DND-41 (cell line): ENCODE data around the gene STK24.

Source experiments
- ATAC-seq: fragments of 200-7000 bp; cut with Tn5 transposase; 3 replicates; pipeline ENCODE4 v1.9.1; 2021; ENCODE audit warnings: low read depth; ENCODE audit not compliant: insufficient read depth
- DNase-seq: peaks from one replicate; pipeline ENCODE4 v3.0.0-alpha.2; 2020
- H2AFZ ChIP-seq: 2 replicates; pipeline ENCODE4 v1.6.0; 2012; ENCODE audit warnings: low read depth, low read length
- H3K27ac ChIP-seq: 2 replicates; pipeline ENCODE4 v1.5.1; 2012; ENCODE audit warnings: low read length, inconsistent platforms
- H3K27me3 ChIP-seq: fragments of 200-600 bp; sonication (generic); 2 replicates; pipeline ENCODE4 v1.6.0; 2012; ENCODE audit warnings: low read length, mild to moderate bottlenecking, inconsistent platforms; ENCODE audit not compliant: insufficient read depth, poor library complexity
- H3K36me3 ChIP-seq: 2 replicates; pipeline ENCODE4 v1.5.1; 2012; ENCODE audit warnings: low read length, inconsistent platforms; ENCODE audit not compliant: insufficient read depth
- H3K4me1 ChIP-seq: 2 replicates; pipeline ENCODE4 v1.5.1; 2012; ENCODE audit warnings: mild to moderate bottlenecking, low read length; ENCODE audit not compliant: insufficient read depth
- H3K4me2 ChIP-seq: 2 replicates; pipeline ENCODE4 v1.6.0; 2012; ENCODE audit warnings: mild to moderate bottlenecking, moderate library complexity, low read length, inconsistent platforms; ENCODE audit not compliant: insufficient read depth
- H3K4me3 ChIP-seq, 2 experiments: fragments of 200-600 bp in 1 of 2; shearing (Covaris generic) in 1 of 2; 2 replicates each; pipeline ENCODE4 v1.5.1; 2012 to 2016; ENCODE audit warnings: inconsistent platforms in 2 of 2, low read length in 2 of 2, mild to moderate bottlenecking in 2 of 2, low read depth in 1 of 2, moderate library complexity in 1 of 2
- H3K79me2 ChIP-seq: 2 replicates; pipeline ENCODE4 v1.6.0; 2012; ENCODE audit warnings: low read length, inconsistent platforms; ENCODE audit not compliant: insufficient read depth
- H3K9ac ChIP-seq: 2 replicates; pipeline ENCODE4 v1.6.0; 2012; ENCODE audit warnings: low read depth, mild to moderate bottlenecking, inconsistent platforms, low read length, moderate library complexity
- H3K9me3 ChIP-seq: 2 replicates; pipeline ENCODE4 v1.5.1; 2012; ENCODE audit warnings: low read length, moderate library complexity, mild to moderate bottlenecking, inconsistent platforms; ENCODE audit not compliant: insufficient read depth, severe bottlenecking
- H4K20me1 ChIP-seq: 2 replicates; pipeline ENCODE4 v1.6.0; 2012; ENCODE audit warnings: low read length; ENCODE audit not compliant: insufficient read depth
- EZH2 ChIP-seq: IDR thresholded peaks from 3 replicates; pipeline ENCODE4 v1.6.1; 2012; ENCODE audit warnings: borderline replicate concordance, low read depth, mild to moderate bottlenecking, moderate library complexity, low read length, inconsistent platforms; ENCODE audit not compliant: severe bottlenecking
- TF ChIP-seq, protein P1 (sequence below): IDR thresholded peaks from 2 replicates; pipeline ENCODE4 v1.5.1; 2012; ENCODE audit warnings: borderline replicate concordance, low read length, moderate library complexity, mild to moderate bottlenecking; ENCODE audit not compliant: poor library complexity, severe bottlenecking; ENCODE audit errors: extremely low read depth

STK24 gene

DNA sequence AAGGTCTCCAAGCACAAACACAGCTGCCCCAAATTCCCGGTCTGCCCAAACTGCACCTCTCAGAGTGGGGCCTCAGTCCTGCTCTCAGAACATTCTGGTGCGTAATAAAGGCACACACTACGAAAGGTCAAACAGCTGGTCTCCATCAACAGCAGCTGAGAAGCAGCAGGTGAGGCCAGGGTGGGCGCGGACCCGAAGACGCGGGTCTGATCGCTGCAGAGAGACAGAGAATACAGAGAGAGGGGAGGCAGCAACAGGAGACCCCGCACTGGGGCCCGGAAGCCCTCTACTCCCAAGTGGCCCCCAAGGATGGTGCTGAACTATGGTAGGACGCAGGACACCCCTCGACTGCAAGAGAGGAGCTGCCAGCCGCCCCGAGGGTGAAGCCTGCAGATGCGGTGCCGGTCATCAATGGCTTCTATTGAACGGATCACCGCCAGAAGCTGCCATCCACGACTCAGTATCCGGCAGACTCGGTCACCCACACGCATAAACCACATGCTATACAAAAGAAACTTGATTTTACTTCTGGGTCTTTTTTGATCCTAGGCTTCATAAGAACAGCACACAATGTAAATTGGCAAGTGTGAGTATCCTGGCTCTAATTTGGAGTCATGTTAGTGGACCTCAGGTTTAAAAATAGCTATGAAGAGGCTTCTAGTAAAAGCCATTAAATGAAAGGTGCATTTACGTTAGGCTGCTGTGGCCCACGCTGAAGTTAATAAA, 33.4 kb downstream of the STK24 start:
- H3K4me1 ChIP-seq: peaks cover 8% of the 10 kb centered on the region; the same call in 1 of the 2 replicates

DNA sequence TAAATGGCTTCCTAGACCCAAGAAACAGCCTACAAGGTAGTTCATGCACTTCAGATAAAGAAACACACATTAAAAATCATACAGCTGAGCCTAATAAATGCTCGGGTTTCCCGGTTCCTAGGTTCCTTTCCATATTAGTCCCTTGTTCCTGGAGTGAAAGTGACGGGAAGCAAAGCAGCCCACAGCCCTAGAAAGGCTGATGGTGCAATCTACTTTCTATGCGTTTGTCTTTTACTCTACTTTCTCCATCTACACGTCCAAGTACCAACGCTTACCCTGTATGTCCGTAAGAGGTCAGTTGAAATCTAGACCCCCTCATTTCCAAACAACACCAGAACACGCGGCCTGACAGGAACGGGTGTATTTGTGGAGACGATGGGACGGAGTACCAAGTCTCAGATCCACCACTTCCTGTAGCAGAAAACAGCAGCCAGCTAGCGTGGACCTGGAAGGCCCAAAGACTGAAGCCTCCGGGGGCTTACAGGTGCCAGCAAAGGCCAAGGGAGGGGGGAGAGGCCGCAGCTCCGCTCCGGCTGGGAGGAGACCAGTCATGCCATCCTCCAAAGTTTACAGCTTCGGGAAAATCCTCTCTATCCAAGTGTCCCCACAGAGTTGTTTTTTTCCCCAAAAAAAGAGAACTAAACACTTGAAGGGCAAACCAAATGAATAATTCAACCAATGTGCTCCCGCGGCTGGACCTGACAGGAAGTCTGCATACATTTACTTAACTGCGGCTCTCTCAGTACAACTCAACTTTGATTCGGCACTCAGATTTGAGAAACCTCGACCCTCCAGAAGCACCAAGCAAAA, 34.1 kb downstream of the STK24 start:
- ATAC-seq: peak; percentile 68
- no peak overlapping the region for H2AFZ ChIP-seq

More for the DNA sequence above, 33.4 kb downstream of the STK24 start:
- Histone ChIP-seq H3K79me2 (peaks cover 97% of the 10 kb centered on the region), H3K9ac (no peak overlapping the region), H2AFZ (no peak overlapping the region), H3K4me2 (no peak overlapping the region), H4K20me1 (peaks cover 88% of the 10 kb centered on the region), H3K4me3 (no peak overlapping the region), H3K27ac (no peak overlapping the region), H3K36me3 (peaks cover 10% of the 10 kb centered on the region), H3K9me3 (no peaks in the 10 kb centered on the region), H3K27me3 (no peaks in the 10 kb centered on the region)
- ATAC-seq: no peak
- TF ChIP-seq EZH2: no peak
- TF ChIP-seq, protein P1, sequence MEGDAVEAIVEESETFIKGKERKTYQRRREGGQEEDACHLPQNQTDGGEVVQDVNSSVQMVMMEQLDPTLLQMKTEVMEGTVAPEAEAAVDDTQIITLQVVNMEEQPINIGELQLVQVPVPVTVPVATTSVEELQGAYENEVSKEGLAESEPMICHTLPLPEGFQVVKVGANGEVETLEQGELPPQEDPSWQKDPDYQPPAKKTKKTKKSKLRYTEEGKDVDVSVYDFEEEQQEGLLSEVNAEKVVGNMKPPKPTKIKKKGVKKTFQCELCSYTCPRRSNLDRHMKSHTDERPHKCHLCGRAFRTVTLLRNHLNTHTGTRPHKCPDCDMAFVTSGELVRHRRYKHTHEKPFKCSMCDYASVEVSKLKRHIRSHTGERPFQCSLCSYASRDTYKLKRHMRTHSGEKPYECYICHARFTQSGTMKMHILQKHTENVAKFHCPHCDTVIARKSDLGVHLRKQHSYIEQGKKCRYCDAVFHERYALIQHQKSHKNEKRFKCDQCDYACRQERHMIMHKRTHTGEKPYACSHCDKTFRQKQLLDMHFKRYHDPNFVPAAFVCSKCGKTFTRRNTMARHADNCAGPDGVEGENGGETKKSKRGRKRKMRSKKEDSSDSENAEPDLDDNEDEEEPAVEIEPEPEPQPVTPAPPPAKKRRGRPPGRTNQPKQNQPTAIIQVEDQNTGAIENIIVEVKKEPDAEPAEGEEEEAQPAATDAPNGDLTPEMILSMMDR: no peak
- no peak for DNase-seq

DNA sequence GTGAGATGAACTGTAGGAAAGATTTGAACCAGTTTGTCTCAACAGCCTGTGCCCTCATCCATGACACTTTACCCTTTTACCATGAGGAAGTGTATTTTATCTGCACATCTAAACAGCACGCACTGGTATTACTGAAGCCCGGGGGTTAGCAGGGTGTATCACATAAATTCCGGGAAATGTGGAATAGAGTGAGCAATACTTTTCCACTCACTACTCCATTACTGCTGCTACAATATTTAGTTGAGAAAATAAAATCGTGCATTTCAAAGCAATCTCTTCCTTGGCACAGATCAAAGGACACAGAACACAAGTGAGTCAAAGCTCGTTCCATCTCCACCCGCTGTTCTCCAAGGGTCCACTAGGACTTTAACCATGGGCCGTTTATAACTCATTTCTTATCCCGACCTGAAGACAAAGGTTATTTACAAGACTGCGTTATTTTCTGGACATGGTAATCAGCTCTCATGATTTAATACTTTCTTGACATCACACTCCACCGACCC, 35.2 kb downstream of the STK24 start:
- Histone ChIP-seq H3K9me3 (no peaks in the 10 kb centered on the region), H3K9ac (no peak overlapping the region), H3K4me2 (no peak overlapping the region), H3K36me3 (peaks cover 16% of the 10 kb centered on the region; the same call in 1 of the 2 replicates), H4K20me1 (peaks cover 93% of the 10 kb centered on the region), H2AFZ (no peak overlapping the region), H3K27me3 (no peaks in the 10 kb centered on the region), H3K4me1 (peaks cover 8% of the 10 kb centered on the region; the same call in 1 of the 2 replicates), H3K79me2 (peaks cover 99% of the 10 kb centered on the region), H3K4me3 (no peak overlapping the region), H3K27ac (no peak overlapping the region)
- no peak for DNase-seq
- TF ChIP-seq, protein P1: no peak
- no peak for ATAC-seq

More for the DNA sequence above, 34.1 kb downstream of the STK24 start:
- H4K20me1 ChIP-seq: peaks cover 90% of the 10 kb centered on the region
- no peak overlapping the region; the same call in 1 of the 2 replicates for H3K27ac ChIP-seq
- no peaks in the 10 kb centered on the region for H3K27me3 ChIP-seq
- H3K36me3 ChIP-seq: peaks cover 11% of the 10 kb centered on the region
- TF ChIP-seq EZH2: no peak
- no peak overlapping the region for H3K4me3 ChIP-seq
- no peaks in the 10 kb centered on the region for H3K9me3 ChIP-seq
- H3K9ac ChIP-seq: no peak overlapping the region
- H3K4me1 ChIP-seq: peaks cover 8% of the 10 kb centered on the region; the same call in 1 of the 2 replicates
- H3K79me2 ChIP-seq: peaks cover 97% of the 10 kb centered on the region
- H3K4me2 ChIP-seq: no peak overlapping the region
- no peak for DNase-seq

DNA sequence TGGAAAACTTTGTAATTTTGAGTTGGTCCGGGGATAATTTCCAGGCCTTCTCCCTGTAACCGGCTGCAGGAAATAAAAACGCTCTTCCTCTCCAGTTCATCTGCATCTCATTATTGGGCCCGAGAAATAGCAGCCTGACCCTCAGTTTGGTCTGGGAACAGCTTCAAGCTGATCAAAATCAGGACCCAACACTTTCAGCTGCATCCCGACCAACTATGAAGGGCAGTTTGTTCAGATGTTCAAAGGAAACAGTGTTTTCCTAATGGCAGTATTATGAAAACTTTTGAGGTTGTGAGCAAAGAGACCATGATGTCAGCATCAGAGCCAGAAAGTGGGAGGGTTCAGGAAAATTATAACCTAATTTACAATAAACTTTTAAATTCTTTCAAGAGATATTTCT, 35.7 kb downstream of the STK24 start:
- peaks cover 6% of the 10 kb centered on the region; the same call in 1 of the 2 replicates for H3K4me1 ChIP-seq
- peaks cover 99% of the 10 kb centered on the region for H3K79me2 ChIP-seq
- no peak for DNase-seq
- TF ChIP-seq, protein P1: no peak
- no peak overlapping the region for H3K4me3 ChIP-seq
- no peak overlapping the region for H2AFZ ChIP-seq
- no peaks in the 10 kb centered on the region for H3K27me3 ChIP-seq
- H3K9me3 ChIP-seq: no peaks in the 10 kb centered on the region
- no peak for ATAC-seq
- peaks cover 16% of the 10 kb centered on the region; the same call in 1 of the 2 replicates for H3K36me3 ChIP-seq
- H3K9ac ChIP-seq: no peak overlapping the region
- H4K20me1 ChIP-seq: peaks cover 94% of the 10 kb centered on the region
- no peak overlapping the region for H3K27ac ChIP-seq
- no peak overlapping the region for H3K4me2 ChIP-seq
